ENCODE measurements around the gene MGP.
A peak's percentile ranks its signal among the peaks of the same experiment; 100 is the strongest.

Gene MGP

DNA sequence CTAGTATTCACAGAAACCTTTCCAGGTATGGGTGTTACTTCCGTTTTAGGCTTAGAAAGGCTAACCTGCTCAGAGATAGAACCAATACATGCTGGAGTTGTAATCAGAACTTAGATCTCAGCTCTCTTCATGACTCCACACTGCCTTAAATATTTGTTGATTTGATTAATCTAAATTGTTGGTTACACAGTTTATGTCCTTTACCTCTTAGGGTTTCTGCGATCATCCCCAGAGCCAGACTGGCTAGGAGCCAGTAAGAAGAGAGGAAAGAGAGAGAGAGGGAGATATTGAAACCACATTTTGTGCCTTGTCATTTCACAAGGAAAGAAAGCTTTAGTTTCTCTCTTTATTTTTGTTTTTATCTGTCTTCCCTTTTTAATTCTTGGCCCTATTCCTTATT, 16.8 kb upstream of the MGP start:
- no peak for DNase-seq

DNA sequence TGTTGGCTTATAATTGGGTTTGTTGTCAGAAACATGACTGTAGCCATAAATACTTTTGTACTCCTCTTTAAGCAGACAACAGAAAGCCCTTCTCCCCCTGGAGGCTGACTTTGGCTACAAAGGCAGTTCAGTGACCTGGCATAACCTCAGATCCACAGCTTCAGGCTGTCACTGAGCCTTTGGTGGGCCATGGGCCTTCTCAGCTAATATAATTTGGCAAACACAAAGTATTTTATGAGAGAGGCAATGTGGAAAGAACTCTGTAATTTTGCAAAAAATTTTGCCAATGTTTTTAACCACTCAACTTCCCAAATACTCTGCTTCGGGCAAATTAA, 15.5 kb upstream of the MGP start:
- no peak for DNase-seq

DNA sequence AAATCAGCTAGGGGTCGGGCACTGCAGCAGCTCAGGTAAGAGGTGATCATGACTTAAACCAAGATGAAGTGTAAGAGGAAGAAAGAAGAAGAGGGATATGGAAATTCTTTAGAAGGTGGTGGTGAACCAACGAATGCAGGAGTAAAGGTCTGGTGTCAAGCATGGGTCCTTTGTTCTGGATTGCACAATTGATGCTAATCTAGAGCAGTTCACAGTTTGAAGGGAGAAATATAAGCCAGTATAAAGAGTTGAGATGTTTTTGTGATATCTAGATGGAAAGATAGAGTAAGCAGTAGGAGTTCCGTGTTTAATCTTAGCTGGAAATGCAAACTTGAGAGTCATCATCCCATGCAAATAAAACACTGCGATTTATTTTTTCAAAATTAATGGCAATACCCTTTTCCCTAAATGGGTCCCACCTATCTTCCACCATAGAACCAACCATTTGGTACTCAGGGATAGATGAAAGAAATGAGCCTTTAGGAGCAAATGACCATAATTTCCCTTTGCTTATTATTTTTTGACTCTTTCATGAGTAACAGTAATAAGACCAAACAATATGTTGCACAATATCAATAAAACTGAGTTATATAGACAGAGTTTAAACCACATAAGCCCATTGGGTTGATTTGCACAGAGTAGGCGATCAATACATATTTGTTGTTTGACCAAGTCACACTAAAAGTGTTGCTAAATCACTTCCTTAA, 15.0 kb upstream of the MGP start:
- DNase-seq: no peak

DNA sequence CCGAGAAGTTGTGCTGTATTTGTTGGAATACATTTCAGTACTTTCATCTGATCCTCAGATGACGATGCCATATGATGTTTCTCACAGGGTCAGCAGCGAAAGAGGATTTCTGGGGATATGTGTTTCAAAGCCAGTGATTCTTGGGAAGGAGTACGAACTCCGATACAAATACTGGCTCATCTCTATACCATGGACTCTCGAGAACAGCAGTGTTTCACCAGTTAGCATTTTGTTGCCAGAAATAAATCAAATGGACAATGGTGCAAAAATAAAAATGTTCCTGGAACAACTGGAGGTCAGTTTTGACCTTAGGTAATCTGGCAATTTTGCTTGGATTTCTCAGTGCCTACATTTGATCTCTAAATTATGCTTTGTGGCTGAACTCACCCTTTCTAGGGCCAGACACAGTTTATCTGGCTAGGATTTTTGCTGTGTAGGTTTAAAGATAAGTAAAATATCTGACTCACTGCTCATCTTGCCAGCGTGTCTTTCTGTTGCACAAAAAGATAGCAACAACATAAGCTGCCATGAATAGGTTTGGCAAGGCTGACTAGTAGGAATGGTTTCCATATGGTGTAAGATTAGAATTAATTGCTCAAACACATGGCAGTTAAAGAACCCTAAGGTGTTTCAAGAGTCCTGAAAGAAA, 11.0 kb upstream of the MGP start:
- no peak for DNase-seq

DNA sequence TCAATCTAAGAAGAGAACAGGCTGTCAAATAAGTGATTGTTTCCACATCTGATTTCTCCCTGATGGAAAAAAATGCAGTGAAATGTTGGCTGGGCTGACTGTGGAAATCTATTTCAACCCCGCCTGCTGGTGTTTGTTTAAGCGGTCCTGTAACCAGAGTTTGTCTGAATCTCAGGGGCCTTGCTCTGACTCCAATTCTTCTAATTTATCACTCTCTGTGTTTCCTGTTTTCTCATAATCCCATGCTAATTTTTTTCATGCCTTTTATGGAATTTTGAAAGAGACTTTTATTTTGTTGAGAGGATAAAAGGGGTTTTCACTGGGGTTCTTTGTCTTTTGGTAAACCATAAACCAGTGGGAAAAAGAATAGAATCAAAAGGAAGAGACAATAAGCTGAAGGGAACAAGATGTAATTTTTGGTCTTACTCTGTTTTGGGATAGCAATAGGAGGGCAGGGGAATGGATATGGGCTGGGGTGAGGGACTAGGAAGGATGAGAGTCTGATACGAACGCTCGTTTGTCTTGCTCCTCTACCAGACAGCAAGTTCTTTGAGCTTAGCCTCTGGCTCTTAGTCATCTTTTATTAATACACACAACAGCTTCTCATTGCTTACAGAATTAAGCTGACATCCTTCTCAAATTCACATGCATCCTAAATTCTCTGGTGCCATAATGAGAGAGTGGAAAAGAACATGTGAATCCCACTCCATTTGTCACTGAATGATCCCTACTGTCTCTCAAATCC, 8.0 kb upstream of the MGP start:
- no peak for DNase-seq

DNA sequence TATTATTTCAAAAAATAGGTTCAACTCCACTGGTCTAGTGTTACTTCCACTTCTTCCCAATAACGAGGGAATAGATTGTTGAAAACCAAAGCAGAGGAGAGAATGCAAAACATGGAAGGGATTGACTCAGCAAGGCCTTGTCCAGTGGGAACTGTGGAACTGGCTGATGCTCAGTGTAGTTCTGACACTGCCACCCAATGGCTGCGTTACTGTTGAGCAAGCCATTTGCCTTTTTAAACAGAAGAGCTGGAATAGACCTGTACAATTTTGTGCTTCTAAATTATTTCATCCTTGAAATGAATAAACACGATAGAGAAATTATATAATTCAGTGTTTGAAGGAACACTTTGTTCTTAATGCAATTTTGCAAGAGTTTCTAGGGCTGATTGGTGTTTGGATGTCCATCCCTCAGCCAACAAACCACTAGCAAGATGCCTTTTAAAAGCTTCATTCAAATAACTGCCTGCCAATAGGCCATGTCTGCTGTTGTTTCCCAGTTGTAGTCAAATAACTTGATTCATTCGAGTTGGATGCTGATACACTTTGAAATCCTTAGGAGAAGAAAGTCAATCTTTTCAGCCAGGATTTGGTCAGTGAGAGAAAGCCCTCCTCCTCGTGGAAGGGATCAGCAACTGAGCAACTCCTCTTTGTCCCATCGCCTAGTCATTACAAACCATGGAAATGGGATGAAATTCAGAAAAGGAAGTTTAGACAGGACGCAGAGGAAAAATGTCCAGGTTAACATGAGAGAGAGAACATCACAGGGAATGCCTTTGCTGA, 7.3 kb upstream of the MGP start:
- no peak for DNase-seq

DNA sequence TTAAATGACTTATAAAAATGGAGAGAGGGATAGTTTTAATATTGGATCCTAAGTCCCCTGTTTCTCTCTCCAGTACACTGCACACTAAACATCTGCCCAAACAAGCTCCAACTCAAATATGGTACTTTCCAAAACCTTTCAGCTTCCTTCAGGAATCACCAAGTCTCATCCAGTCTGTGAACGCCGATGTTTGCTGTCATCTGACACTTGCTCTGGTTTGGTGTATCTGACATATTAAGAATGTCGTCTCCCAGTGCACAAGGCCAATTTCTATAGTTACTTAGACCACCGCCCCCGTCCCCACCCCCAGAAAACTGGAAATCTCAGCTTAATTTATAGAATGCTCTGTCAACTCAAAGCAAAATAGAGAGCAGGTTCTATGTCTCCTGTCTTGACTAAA, 5.0 kb upstream of the MGP start:
- no peak for DNase-seq

DNA sequence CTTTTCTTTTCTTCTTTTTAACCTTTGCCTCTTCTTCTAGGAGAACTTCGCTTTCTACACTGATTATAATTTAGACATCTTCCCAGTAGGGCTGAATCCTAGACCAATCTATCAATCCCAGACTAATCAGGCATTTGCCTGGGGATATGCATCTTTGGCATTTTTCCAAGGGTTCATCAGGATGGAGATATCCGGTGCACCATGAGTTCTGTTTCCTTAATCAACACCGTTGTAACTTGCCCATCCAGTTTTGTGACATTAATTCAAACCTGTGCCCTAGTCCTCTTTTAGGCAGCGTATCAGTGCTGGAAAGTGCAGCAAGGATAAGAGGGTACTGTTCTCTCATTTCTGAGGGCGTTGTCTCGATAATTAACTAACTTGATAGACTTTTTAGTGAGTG, 617 bp upstream of the MGP start:
- no peak for DNase-seq

DNA sequence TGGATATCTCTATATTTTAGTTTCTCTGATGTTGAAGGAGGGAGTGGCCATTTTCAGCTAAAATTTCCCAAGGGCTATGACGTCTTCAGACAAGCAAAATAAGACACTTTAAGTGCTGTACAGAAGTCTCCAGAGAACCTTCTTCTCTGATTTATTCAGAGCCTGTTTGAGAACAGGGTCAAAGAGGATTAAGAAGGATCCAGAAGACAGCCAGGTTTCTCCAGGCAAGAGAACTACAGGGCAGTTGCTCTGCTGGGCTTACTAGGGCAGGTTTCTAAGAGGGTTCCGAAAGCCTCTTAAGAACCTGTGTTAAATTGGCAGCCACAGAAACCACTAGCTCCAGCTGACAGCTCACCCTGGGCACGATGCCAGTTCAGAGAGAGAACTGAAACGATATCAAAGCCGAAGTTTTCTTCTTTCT, 1.2 kb downstream of the MGP start:
- peak; percentile 73 for DNase-seq

DNA sequence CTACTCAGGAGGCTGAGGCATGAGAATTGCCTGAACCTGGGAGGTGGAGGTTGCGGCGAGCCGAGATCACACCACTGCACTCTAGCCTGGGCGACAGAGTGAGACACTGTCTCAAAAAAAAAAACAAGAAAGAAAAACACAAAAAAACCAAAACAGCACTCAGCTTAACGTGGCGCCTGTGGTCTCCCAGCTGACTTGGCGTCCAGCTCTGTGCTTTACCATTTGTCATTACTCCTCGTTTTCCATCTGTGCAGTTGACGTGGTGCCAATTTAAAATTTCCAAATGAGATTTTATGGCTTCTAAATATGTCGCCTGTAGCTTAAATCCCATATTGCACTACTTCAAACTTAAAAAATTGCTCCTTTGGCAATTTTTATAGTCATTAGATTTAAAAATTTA, 2.0 kb downstream of the MGP start:
- no peak for DNase-seq

DNA sequence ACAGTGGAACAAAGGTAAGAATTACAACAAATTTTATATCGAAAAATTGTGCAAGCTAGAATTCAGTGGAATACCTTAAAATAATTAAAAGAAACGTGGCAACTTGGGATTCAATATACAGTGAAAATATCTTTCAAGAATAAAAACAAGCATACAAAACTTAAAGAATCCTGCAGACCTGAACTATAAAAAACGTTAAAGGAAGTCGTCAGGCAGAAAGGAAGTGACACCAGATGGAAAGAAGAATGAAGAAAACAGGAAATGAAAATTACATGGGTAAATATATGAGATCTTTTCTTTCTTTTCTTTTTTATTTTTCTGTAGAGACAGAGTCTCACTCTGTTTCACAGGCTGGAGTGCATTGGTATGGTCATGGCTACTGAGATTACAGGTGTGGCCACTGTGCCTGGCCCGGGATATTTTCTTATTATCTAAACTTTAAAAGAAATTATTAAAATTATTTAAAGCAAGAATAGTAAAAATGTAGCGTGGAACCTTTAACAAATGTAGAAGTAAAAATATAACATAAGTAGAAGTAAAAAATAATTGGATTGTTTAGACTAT, 4.7 kb downstream of the MGP start:
- DNase-seq: no peak

DNA sequence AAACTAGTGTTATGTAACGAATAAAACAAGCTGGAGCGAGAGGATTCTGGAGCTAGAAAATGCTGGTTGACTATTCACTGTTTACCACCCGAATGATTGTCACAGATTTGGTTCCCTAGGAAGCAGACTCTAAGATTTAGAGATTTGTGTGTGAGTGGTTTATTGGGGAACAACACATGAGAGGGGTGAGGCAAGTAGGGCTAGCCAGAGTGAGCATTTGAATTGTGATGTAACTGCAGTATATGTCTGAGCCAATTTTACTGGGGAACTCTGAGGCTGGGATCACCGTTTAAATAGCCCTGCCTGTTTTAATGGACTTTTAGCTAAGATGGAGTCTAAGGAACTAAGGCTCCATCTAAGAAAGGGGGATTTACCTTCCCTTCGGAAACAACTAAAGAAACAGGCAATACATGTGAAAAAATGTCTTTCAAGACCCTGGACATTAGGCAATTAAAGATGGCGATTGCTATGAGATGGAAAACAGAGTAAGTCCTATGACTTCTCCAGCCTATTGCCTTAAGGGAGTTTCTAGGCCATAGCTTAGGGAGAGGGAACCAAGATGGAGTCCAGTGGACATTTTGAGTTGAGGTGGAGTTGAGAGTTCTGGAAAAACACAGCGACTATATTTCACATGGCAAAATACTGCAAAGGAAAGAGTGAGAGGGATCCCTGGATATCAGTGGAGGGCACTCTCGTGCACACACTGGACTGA, 6.3 kb downstream of the MGP start:
- DNase-seq: no peak

DNA sequence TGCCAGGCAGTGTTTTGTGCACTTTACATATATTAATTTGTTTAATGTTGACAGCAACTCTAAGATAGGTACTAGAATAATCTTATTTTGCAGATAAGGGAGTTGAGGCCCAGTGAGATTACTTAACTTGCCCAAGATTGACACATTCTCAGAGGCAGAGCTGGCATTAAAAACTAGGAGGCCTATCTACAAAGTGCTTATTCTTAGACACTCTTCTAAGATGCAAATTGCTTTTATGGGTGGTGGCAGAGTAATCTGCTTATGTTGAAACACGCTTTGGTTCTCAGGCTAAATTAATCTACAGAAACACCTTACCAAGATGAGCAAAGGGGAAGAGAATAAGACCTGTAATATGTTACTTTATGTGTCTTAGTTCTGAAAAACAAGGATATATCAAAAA, 7.2 kb downstream of the MGP start:
- DNase-seq: no peak

DNA sequence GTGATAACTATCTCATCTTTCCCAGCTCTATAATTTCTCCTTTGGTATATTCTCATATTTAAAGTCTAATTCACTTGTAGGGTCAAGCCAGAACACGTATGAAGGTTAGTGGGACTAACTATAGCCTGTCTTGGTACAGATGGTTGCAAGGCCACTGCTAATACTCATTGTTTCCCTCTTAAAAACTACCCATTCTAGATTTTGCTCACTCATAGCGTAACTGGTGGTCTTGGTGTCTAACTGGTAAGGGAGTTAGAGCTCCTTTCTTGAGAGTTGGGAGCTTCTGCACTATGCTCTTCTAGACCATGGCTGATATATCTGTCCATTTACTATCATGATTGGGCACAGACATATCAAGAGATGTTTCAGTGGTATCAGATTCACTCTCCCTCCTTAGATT, 8.8 kb downstream of the MGP start:
- no peak for DNase-seq

DNA sequence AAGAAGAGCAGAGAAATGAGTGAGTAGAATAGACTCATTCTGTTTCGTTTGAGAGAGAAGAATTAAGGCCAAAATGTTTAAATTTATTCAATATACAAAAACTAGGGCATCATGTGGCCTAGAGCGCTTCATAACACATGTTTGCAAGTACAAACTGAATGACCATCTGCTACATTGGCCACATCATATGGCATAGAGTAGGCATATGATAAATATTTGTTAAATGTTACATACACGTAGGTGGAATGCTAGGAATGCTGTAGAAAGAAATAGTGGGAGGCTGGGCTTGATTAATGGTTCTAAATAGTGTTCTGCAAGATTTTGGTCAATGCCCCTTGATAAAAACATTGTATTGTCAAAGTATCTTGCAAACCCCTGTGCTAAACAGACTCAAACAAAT, 10.8 kb downstream of the MGP start:
- DNase-seq: no peak

DNA sequence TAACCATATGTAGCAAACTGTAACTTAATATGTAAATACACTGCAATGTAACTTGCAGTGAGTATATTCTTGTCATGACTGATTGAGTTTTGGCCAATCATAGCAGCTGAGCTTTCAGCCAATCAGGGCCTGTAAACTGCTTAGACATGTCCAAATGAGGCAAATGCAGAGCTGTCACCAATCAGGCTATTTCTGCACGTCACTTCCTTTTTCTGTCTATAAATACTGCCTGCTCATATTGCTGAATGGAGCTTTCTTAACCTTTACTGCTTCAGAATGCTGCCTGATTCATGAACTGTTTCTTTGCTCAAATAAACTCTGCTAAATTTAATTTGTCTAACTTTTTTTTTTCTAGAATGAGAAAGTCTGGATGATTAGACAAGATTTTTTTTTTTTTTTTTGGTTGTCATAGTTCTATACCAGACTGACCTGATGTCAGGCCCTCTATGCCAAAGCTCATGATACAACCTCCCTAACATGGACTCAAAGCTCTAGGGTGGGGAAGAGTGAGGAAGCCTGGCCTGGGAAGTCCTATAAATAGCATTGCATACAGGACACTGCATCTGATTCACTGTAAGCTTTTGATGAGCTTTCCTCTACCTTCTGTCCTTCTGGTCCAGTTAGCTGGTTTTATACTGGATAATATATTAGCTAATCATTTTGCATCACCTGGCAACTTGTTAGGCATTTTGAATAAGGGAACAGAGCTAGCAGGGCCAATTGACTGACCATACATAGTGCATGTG, 12.0 kb downstream of the MGP start:
- DNase-seq: no peak

DNA sequence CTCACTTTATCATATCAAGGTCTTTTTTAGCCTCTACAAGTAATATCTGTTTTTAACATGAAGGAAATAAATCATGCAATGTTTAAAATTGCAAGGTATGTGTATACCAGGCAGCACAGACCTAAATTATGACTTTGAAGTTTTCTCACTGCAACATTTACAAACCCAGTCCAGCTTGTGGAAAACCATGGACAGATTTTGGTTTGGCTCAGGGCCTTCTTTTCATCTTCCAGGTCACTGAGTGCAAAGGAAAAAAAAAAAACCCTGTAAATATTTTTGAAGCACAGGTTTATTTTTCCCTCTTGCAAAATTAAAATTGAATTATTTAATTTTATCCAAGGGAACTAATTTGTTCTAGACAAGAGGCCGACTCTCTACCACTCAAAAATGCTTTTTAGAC, 13.8 kb downstream of the MGP start:
- DNase-seq: no peak

DNA sequence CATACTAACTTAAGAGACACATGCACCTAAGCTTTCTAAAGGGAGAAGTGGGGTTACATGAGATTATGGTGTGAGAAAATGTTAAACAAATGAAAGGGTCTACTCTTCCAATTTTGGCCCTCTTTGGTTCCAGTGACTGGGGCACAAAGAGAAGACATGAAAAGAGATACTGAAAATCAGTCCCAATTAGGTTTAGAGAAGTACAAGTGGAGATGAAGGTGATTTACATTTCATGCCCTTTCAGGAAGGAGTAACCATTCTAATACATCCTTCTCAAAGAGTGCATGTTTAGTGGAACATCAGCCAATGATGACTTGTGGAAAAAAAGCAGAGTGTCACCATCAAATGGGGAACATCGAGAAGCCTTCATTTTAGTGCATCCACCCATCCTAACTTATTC, 14.4 kb downstream of the MGP start:
- no peak for DNase-seq

DNA sequence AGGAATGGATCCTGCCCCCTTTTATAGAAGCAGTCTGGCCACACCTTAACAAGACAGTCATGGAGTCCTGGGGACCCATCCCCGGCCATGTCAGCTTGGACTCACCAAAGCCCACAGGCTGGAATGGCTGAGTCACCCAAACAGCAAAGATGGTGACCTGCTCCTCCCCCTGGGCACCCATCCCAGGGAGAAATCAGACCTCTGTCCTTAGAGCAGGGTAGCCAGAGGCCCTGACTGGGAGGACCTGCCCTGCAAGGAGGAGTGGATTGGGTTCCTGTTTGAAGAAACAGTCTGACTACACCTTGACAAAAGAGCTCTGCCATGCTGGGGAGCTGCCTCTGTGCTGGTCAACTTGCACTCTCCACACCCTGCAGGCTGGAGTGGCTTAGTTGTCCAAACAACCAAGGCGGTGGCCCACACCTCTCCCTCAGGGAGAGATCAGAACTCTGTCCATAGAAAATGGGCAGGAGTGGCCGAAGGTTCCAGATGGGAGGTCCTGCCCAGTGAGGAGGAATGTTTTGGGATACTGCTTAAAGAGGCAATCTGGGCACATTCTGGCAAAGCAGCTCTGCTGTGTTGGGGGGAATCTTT, 16.6 kb downstream of the MGP start:
- no peak for DNase-seq

DNA sequence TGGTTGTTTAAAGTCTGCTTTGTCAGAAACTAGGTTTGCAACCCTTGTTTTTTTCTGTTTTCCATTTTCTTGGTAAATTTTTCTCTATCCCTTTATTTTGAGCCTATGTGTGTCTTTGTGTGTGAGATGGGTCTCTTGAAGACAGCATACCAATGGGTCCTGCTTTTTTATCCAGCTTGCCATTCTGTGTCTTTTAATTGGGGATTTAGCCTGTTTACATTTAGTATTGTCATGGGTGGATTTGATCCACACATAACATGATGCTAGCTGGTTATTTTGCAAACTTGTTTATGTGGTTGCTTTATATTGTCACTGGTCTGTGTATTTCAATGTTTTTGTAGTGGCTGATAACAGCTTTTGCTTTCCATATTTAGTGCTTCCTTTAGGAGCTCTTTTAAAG, 25.2 kb downstream of the MGP start:
- DNase-seq: no peak

DNA sequence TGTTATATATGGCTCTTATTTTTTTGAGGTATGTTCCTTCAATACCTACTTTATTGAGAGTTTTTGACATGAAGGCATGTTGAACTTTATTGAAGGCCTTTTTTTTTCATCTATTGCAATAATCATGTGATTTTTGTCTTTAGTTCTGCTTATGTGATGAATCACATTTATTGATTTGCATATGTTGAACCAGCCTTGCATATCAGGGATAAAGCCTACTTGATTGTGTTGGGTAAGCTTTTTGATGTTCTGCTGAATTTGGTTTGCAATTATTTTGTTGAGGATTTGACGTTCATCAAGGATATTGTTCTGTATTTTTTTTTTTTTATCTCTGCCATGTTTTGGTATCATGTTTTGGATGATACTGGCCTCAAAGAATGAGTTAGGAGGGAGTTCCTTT, 27.1 kb downstream of the MGP start:
- no peak for DNase-seq

Measured in activated CD4-positive, alpha-beta T cell treated with anti-CD3 and anti-CD28 coated beads for 1 hour (primary cell).